ENCODE data around the gene DUSP7. TPM values are rescaled to one million over a fixed set of nuclear protein-coding genes. Genes with fewer than 3 reads are reported as not detected.

Gene DUSP7
- total RNA-seq, 1 donor from 2014 or later: 9.5 TPM

DNA sequence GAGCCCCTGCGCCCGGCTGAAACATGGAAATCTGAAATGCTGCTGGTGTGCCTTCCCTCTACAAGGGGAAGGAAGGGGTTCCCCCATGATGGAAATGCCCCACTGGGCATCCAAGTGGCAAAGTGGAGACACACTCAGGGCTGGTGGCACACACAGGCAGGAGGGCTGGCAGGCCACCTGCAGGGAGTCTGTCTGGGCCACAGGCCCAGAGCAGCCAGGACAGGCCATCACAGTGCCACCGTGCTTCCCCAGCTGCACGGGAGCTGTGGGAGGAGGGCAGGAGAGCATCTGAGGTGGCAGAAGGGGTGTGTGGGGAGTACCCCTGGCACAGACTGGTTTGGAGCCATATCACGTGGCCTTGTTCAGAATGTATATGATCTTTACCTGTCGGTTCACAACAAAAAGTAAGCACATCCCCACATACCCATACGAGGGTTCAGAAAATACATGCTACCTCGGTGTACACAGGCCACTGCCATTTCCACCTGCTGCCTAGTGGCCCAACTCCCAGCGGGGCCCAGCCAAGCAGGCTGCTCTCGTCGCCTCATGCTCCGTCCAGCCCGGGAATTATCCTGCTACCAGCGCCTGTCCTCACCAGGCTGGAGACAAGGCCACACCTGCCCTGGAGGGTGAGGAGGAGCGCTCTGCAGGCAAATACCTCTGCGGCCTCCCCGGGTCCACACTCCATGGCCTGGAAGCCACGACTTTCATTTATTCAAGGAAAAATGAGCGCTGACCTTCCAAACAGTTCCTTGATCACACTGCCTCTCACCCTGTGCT lies 22.6 kb upstream of the DUSP7 start:
- Mint-ChIP-seq H3K4me3 (ENCODE audit: unreplicated experiment) (no peak overlapping the region), H3K36me3 (ENCODE audit: unreplicated experiment) (no peaks in the 10 kb centered on the region), H3K27me3 (ENCODE audit: unreplicated experiment) (peaks cover 2% of the 10 kb centered on the region), H3K27ac (ENCODE audit: unreplicated experiment) (no peak overlapping the region), H3K9me3 (ENCODE audit: unreplicated experiment) (no peaks in the 10 kb centered on the region), H3K4me1 (ENCODE audit: low read depth, unreplicated experiment) (peaks cover 3% of the 10 kb centered on the region)
- DNase-seq: no peak
- TF ChIP-seq, protein P1, sequence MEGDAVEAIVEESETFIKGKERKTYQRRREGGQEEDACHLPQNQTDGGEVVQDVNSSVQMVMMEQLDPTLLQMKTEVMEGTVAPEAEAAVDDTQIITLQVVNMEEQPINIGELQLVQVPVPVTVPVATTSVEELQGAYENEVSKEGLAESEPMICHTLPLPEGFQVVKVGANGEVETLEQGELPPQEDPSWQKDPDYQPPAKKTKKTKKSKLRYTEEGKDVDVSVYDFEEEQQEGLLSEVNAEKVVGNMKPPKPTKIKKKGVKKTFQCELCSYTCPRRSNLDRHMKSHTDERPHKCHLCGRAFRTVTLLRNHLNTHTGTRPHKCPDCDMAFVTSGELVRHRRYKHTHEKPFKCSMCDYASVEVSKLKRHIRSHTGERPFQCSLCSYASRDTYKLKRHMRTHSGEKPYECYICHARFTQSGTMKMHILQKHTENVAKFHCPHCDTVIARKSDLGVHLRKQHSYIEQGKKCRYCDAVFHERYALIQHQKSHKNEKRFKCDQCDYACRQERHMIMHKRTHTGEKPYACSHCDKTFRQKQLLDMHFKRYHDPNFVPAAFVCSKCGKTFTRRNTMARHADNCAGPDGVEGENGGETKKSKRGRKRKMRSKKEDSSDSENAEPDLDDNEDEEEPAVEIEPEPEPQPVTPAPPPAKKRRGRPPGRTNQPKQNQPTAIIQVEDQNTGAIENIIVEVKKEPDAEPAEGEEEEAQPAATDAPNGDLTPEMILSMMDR (IDR thresholded peaks at IDR 0.05; ENCODE audit: partially characterized antibody, unreplicated experiment): no peak

DNA sequence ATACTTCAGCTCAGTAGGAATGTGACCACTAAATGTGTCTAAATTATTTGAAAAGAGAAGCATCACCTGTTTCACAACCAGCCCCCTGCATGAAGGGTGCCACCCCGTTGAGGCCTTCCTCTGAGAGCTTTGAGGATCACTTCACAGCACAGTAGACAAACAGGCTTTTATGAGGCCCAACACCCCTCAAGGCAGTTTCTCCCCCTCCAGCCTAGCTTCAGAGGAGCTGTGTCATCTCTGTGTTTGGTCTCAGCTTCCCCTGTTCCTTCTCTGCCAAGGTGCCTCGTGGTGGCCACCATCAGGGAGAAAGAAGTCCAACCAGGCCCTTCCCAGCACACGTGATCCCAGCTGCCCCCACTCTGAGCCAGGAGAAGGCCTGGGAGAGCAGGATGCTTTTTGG lies 21.6 kb upstream of the DUSP7 start:
- no peak overlapping the region for H3K27ac Mint-ChIP-seq (ENCODE audit: unreplicated experiment)
- H3K36me3 Mint-ChIP-seq (ENCODE audit: unreplicated experiment): no peaks in the 10 kb centered on the region
- H3K27me3 Mint-ChIP-seq (ENCODE audit: unreplicated experiment): peaks cover 2% of the 10 kb centered on the region
- H3K4me3 Mint-ChIP-seq (ENCODE audit: unreplicated experiment): no peak overlapping the region
- H3K4me1 Mint-ChIP-seq (ENCODE audit: low read depth, unreplicated experiment): peaks cover 3% of the 10 kb centered on the region
- TF ChIP-seq, protein P1 (IDR thresholded peaks at IDR 0.05; ENCODE audit: partially characterized antibody, unreplicated experiment): no peak
- DNase-seq: no peak
- no peaks in the 10 kb centered on the region for H3K9me3 Mint-ChIP-seq (ENCODE audit: unreplicated experiment)

DNA sequence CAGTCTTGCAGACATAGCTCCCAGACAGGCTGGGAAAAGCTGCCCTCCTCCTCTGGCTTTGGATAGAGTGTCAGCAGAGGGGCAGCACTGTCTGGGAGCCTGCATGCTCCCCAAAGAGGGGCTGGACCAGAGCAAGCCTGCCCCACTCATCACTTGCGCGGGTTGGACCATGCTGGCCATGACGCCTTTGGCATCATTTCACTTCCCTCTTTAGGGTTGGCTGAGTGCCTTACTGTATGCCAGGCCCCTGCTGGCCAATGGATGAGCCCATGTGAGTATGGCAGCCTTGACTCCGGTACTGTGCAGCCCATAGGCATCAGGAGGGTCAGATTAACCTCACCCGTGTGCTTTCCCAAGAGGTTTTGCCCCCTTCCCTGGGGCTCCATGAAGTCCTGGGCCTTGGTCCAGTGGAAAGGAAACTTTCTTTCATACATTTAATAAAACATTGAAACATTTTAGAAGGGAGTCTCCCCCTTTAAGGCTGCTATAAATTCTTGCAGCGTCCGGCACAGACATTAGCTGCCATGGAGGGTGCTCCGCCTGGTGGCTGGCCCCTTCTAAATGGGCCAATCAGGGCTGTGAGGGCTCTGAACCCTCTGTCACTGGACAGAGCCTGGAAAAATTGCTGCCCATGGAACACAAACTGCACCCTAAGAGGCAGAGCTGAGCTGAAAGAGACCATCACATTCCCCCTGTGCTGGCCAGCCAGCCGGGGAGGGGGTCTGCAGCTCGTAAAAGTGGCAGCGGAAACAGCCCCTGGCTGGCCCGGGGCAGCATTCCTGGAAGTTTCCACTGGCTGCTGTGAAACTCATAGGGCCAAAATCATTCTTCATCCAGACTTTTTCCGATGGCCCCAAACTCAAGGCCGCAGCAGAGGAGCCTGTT lies 20.8 kb upstream of the DUSP7 start:
- TF ChIP-seq, protein P1 (IDR thresholded peaks at IDR 0.05; ENCODE audit: partially characterized antibody, unreplicated experiment): no peak
- Mint-ChIP-seq H3K36me3 (ENCODE audit: unreplicated experiment) (no peaks in the 10 kb centered on the region), H3K9me3 (ENCODE audit: unreplicated experiment) (no peaks in the 10 kb centered on the region), H3K27ac (ENCODE audit: unreplicated experiment) (no peak overlapping the region), H3K4me1 (ENCODE audit: low read depth, unreplicated experiment) (peaks cover 3% of the 10 kb centered on the region), H3K4me3 (ENCODE audit: unreplicated experiment) (no peak overlapping the region), H3K27me3 (ENCODE audit: unreplicated experiment) (peaks cover 2% of the 10 kb centered on the region)
- no peak for DNase-seq

DNA sequence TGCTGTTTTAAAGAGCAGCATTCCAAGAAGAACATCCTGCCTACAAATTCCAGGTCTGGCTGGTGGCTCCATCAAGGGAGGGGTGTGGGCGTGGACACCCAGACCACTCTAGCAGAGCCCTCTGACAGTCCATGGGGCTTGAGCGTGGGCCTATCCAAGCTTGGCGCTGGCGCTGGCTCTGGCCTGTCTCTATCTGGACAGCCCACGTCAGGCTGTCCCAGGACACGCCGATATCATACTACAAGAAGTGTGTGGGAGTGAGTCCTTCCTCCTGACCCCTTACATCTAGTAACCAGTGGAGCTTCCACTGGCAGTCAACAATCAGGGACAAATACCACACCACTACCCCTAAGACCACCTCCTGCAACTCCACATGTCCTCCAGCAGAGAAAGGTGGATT lies 17.1 kb upstream of the DUSP7 start:
- Mint-ChIP-seq H3K27me3 (ENCODE audit: unreplicated experiment) (peaks cover 5% of the 10 kb centered on the region), H3K36me3 (ENCODE audit: unreplicated experiment) (no peaks in the 10 kb centered on the region), H3K4me3 (ENCODE audit: unreplicated experiment) (no peak overlapping the region), H3K27ac (ENCODE audit: unreplicated experiment) (no peak overlapping the region), H3K9me3 (ENCODE audit: unreplicated experiment) (no peaks in the 10 kb centered on the region), H3K4me1 (ENCODE audit: low read depth, unreplicated experiment) (no peaks in the 10 kb centered on the region)
- TF ChIP-seq, protein P1 (IDR thresholded peaks at IDR 0.05; ENCODE audit: partially characterized antibody, unreplicated experiment): no peak
- DNase-seq: no peak

DNA sequence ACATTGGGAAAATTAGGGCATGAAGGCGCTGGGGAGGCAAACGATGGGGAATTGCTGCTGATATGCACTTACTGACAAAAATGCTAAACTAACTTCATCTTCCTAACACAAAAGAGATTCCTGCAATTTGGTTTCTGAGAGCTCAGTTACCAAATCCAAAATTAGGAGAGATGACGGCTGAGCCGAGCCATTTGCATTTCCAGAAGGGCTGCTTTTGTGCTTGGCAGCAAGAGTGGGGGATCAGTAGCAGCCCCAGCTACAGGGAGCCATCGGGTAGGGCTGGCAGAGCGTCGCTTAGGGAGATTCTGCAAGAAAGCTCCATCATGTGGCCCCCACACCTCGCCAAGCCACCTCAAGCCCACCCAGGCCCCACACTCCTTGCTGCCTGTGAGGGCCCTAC lies 16.1 kb upstream of the DUSP7 start:
- no peaks in the 10 kb centered on the region for H3K4me1 Mint-ChIP-seq (ENCODE audit: low read depth, unreplicated experiment)
- H3K36me3 Mint-ChIP-seq (ENCODE audit: unreplicated experiment): no peaks in the 10 kb centered on the region
- H3K27me3 Mint-ChIP-seq (ENCODE audit: unreplicated experiment): peaks cover 5% of the 10 kb centered on the region
- DNase-seq: no peak
- TF ChIP-seq, protein P1 (IDR thresholded peaks at IDR 0.05; ENCODE audit: partially characterized antibody, unreplicated experiment): no peak
- H3K9me3 Mint-ChIP-seq (ENCODE audit: unreplicated experiment): no peaks in the 10 kb centered on the region
- no peak overlapping the region for H3K27ac Mint-ChIP-seq (ENCODE audit: unreplicated experiment)
- no peak overlapping the region for H3K4me3 Mint-ChIP-seq (ENCODE audit: unreplicated experiment)
